SK-N-SH (cell line): ENCODE results near the gene GOLM1. TPM values are rescaled to one million over a fixed set of nuclear protein-coding genes. Genes with fewer than 3 reads are reported as not detected.

Source experiments
- CTCF ChIA-PET: fragments of 300-600, 350-600 bp; formaldehyde crosslinking; extraction: SDS; loops from one replicate; lab custom pipeline; 2021; lab: Yijun Ruan, JAX
- POLR2A ChIA-PET: fragments of 350-600 bp; sonication (Branson Sonifier 250); formaldehyde crosslinking; extraction: SDS; loops from one replicate; lab custom pipeline; 2020; ENCODE audit warnings: antibody characterized with exemption, inconsistent platforms; lab: Yijun Ruan, JAX
- DNase-seq: peaks from one replicate; pipeline ENCODE4 v3.0.0; 2012
- H2AFZ ChIP-seq: fragments of 200-600 bp; sonication (generic); 2 replicates; pipeline ENCODE4 v1.8.1; 2016; ENCODE audit warnings: antibody characterized with exemption, mild to moderate bottlenecking, low read depth
- H3F3A ChIP-seq: fragments of 200-600 bp; sonication (generic); replicated peaks from 2 replicates; pipeline ENCODE3; 2016; ENCODE audit warnings: antibody characterized with exemption, mild to moderate bottlenecking; ENCODE audit not compliant: insufficient read depth
- H3K27ac ChIP-seq, 2 experiments: fragments of 200-500 bp in 1 of 2; fragments of 200-600 bp in 1 of 2; sonication (Bioruptor generic) in 1 of 2; sonication (generic), shearing (Covaris generic) in 1 of 2; 2 replicates each; pipeline versions ENCODE4 v1.5.1 to v1.6.1; 2014 to 2016; ENCODE audit warnings: low read depth in 2 of 2, inconsistent platforms in 1 of 2, low read length in 1 of 2, mild to moderate bottlenecking in 1 of 2, mixed read lengths in 1 of 2
- H3K27me3 ChIP-seq: fragments of 200-600 bp; sonication (generic), shearing (Covaris generic); 2 replicates; pipeline ENCODE4 v1.6.1; 2016; ENCODE audit warnings: mixed run types; ENCODE audit not compliant: insufficient read depth
- H3K36me3 ChIP-seq, 2 experiments: fragments of 200-500 bp in 1 of 2; fragments of 200-600 bp in 1 of 2; sonication (Bioruptor generic) in 1 of 2; sonication (generic) in 1 of 2; replicated peaks in 1 of 2; 2 replicates each; pipeline versions ENCODE3 to v1.5.1; 2014 to 2016; ENCODE audit warnings: low read length in 1 of 2, mild to moderate bottlenecking in 1 of 2; ENCODE audit not compliant: insufficient read depth in 2 of 2, control insufficient read depth in 1 of 2
- H3K4me1 ChIP-seq, 2 experiments: fragments of 200-500 bp in 1 of 2; fragments of 200-600 bp in 1 of 2; sonication (Bioruptor generic) in 1 of 2; sonication (generic), shearing (Covaris generic) in 1 of 2; 2 replicates each; pipeline versions ENCODE4 v1.5.1 to v1.6.1; 2014 to 2016; ENCODE audit warnings: low read depth in 1 of 2, low read length in 1 of 2, mixed run types in 1 of 2; ENCODE audit not compliant: insufficient read depth in 2 of 2, control insufficient read depth in 1 of 2
- H3K4me2 ChIP-seq: fragments of 200-600 bp; sonication (generic), shearing (Covaris generic); 2 replicates; pipeline ENCODE4 v1.6.1; 2017; ENCODE audit warnings: mixed run types
- H3K4me3 ChIP-seq, 2 experiments: fragments of 200-500 bp in 1 of 2; fragments of 200-600 bp in 1 of 2; sonication (Bioruptor generic) in 1 of 2; sonication (generic), shearing (Covaris generic) in 1 of 2; 2 replicates each; pipeline versions ENCODE4 v1.5.1 to v1.8.1; 2014 to 2016; ENCODE audit warnings: low read depth in 2 of 2, inconsistent platforms in 1 of 2, low read length in 1 of 2, mild to moderate bottlenecking in 1 of 2, mixed read lengths in 1 of 2, moderate library complexity in 1 of 2
- H3K79me2 ChIP-seq: fragments of 200-600 bp; sonication (generic); 2 replicates; pipeline ENCODE4 v1.8.1; 2017; ENCODE audit warnings: mild to moderate bottlenecking; ENCODE audit not compliant: insufficient read depth
- H3K9ac ChIP-seq: fragments of 200-600 bp; sonication (generic); 2 replicates; pipeline ENCODE4 v1.6.1; 2017; ENCODE audit warnings: mixed run types
- H3K9me2 ChIP-seq: fragments of 200-600 bp; sonication (generic); 2 replicates; pipeline ENCODE4 v1.6.1; 2017; ENCODE audit warnings: mixed run types
- H3K9me3 ChIP-seq: fragments of 200-600 bp; sonication (generic); 2 replicates; pipeline ENCODE4 v1.6.1; 2017; ENCODE audit warnings: mixed run types, mild to moderate bottlenecking, moderate library complexity
- H4K20me1 ChIP-seq: fragments of 200-600 bp; sonication (generic); 2 replicates; pipeline ENCODE4 v1.6.1; 2017; ENCODE audit warnings: mild to moderate bottlenecking, mixed run types; ENCODE audit not compliant: insufficient read depth
- FOSL2 ChIP-seq: IDR thresholded peaks from 2 replicates; pipeline ENCODE4 v1.4.0; 2012; ENCODE audit warnings: low read depth, mild to moderate bottlenecking, moderate library complexity, borderline replicate concordance
- FOXM1 ChIP-seq: IDR thresholded peaks from 2 replicates; pipeline ENCODE4 v1.4.0; 2012; ENCODE audit warnings: low read depth, mild to moderate bottlenecking
- GATA2 ChIP-seq: sonication (generic); formaldehyde crosslinking; IDR thresholded peaks from 2 replicates; pipeline ENCODE4 v1.5.0; 2020; ENCODE audit warnings: mild to moderate bottlenecking, missing genetic modification reagents
- MXI1 ChIP-seq: IDR thresholded peaks from 2 replicates; pipeline ENCODE4 v1.6.1; 2012; ENCODE audit warnings: mild to moderate bottlenecking, low read depth, low read length, improper control_type of control experiment
- RAD21 ChIP-seq: IDR thresholded peaks from 2 replicates; pipeline ENCODE4 v1.6.1; 2012; ENCODE audit warnings: mild to moderate bottlenecking, low read length
- TAF1 ChIP-seq: IDR thresholded peaks from 2 replicates; pipeline ENCODE4 v1.6.1; 2012; ENCODE audit warnings: low read depth, mild to moderate bottlenecking, low read length, moderate library complexity, borderline replicate concordance
- YY1 ChIP-seq: IDR thresholded peaks from 2 replicates; pipeline ENCODE4 v1.4.0; 2012; ENCODE audit warnings: low read depth, mild to moderate bottlenecking
- WGBS: methylation state at CpG from one replicate; pipeline ENCODE4 v1.1.6; 2017; ENCODE audit warnings: low lambda C conversion rate; 5-methylcytosine and 5-hydroxymethylcytosine counted together
- polyA plus RNA-seq, 3 experiments: library from polyadenylated mRNA; depleted of rRNA; stranded (reverse); fragments of >200 nt; gene quantifications; 2 replicates each; pipeline ENCODE4 v1.2.3, GENCODE V29; 2012
- TF ChIP-seq, protein P1 (sequence below): fragments of 200-600 bp; sonication (generic); IDR thresholded peaks from 2 replicates; pipeline ENCODE4 v1.6.1; 2017; ENCODE audit warnings: antibody characterized with exemption, mild to moderate bottlenecking, moderate library complexity
- TF ChIP-seq, protein P2 (sequence below): IDR thresholded peaks from 2 replicates; pipeline ENCODE4 v1.6.1; 2012; ENCODE audit warnings: mild to moderate bottlenecking, low read depth, low read length, moderate library complexity
- TF ChIP-seq, protein P3 (sequence below): fragments of 150-350 bp; IDR thresholded peaks from 2 replicates; pipeline ENCODE4 v1.6.1; 2017; ENCODE audit warnings: antibody characterized with exemption, low read length, low read depth, borderline replicate concordance
- TF ChIP-seq, protein P4 (sequence below): IDR thresholded peaks from 2 replicates; pipeline ENCODE4 v1.4.0; 2012; ENCODE audit warnings: low read depth, borderline replicate concordance

Gene GOLM1
- polyA plus RNA-seq, 1 of the 3 experiments (the other 2 are of a cell fraction) = 69.8 TPM

DNA sequence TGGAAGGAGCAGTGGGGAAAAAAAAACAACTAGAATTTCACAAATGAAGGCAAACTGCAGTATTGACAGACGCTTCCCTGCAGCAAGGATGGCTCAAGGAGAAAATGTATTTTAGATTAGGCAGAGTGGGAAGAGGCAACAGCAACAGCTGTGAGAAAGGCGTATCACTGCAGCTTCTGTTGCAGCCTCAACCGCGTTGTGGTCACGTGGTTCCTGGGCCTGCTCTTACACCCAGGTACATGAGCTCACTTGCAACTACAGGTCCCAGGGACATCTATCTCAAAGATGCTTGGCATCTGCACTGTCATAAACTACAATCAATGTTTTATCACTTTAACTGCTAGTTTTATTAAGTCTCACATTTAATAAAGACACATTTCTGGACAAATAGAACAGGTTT lies 36.0 kb upstream of the GOLM1 start:
- H3K4me2 ChIP-seq = no peak overlapping the region
- no peak overlapping the region for H3K9ac ChIP-seq
- WGBS = 83% methylated on average over 5 of the region's 5 CpGs
- no peaks in the 10 kb centered on the region for H3K36me3 ChIP-seq
- H3F3A ChIP-seq = no peaks in the 10 kb centered on the region
- H3K27me3 ChIP-seq = no peaks in the 10 kb centered on the region
- H4K20me1 ChIP-seq = no peaks in the 10 kb centered on the region
- DNase-seq = no peak
- ChIA-PET POLR2A (no interaction called here), CTCF (interaction anchor here (0.6 to 1.6 kb wide), 2 partner anchors 8 to 270 kb away, joined by 3 to 4 read pairs; no protein-coding TSS in a partner anchor)
- H3K79me2 ChIP-seq = no peaks in the 10 kb centered on the region
- TF ChIP-seq FOSL2 (no peak), RAD21 (no peak), TAF1 (no peak), GATA2 (CRISPR knock-in tag) (no peak), YY1 (no peak)
- TF ChIP-seq, protein P1, sequence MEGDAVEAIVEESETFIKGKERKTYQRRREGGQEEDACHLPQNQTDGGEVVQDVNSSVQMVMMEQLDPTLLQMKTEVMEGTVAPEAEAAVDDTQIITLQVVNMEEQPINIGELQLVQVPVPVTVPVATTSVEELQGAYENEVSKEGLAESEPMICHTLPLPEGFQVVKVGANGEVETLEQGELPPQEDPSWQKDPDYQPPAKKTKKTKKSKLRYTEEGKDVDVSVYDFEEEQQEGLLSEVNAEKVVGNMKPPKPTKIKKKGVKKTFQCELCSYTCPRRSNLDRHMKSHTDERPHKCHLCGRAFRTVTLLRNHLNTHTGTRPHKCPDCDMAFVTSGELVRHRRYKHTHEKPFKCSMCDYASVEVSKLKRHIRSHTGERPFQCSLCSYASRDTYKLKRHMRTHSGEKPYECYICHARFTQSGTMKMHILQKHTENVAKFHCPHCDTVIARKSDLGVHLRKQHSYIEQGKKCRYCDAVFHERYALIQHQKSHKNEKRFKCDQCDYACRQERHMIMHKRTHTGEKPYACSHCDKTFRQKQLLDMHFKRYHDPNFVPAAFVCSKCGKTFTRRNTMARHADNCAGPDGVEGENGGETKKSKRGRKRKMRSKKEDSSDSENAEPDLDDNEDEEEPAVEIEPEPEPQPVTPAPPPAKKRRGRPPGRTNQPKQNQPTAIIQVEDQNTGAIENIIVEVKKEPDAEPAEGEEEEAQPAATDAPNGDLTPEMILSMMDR = no peak
- TF ChIP-seq, all 33 proteins: peak for 0
- Histone ChIP-seq H3K9me3 (no peaks in the 10 kb centered on the region), H3K4me3 (no peak overlapping the region), H3K4me1 (no peaks in the 10 kb centered on the region), H3K27ac (no peak overlapping the region), H2AFZ (no peak overlapping the region), H3K9me2 (no peaks in the 10 kb centered on the region)

DNA sequence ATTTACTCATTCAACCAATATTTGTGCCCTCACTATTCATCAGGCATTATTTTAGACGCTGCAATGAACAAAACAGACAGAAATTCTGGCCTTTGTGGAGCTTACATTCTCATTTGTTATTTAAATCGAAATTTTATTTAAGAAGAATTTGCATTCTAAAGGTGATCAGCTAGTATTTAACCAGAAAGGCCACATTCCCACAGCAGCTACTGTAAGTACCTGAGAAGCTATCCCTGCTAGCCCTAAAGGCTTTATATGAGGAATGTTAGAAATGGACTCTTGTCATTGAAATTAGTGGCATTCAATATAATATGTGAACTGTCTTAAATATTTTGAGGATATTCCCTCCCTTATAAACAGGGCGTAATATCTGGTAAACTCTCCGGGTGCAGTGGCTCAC lies 35.0 kb upstream of the GOLM1 start:
- no peak overlapping the region for H2AFZ ChIP-seq

More for the DNA sequence above, 35.0 kb upstream of the GOLM1 start:
- DNase-seq = no peak
- ChIA-PET CTCF (no interaction called here), POLR2A (no interaction called here)
- Histone ChIP-seq H3K27ac (no peak overlapping the region), H3K4me2 (no peak overlapping the region), H3K27me3 (no peaks in the 10 kb centered on the region), H3K9me3 (no peaks in the 10 kb centered on the region), H3K79me2 (no peaks in the 10 kb centered on the region), H4K20me1 (no peaks in the 10 kb centered on the region), H3F3A (no peaks in the 10 kb centered on the region), H3K36me3 (no peaks in the 10 kb centered on the region), H3K4me1 (no peaks in the 10 kb centered on the region), H3K9me2 (no peaks in the 10 kb centered on the region), H3K4me3 (no peak overlapping the region), H3K9ac (no peak overlapping the region)
- TF ChIP-seq FOXM1 (no peak), MXI1 (no peak)
- TF ChIP-seq, protein P2, sequence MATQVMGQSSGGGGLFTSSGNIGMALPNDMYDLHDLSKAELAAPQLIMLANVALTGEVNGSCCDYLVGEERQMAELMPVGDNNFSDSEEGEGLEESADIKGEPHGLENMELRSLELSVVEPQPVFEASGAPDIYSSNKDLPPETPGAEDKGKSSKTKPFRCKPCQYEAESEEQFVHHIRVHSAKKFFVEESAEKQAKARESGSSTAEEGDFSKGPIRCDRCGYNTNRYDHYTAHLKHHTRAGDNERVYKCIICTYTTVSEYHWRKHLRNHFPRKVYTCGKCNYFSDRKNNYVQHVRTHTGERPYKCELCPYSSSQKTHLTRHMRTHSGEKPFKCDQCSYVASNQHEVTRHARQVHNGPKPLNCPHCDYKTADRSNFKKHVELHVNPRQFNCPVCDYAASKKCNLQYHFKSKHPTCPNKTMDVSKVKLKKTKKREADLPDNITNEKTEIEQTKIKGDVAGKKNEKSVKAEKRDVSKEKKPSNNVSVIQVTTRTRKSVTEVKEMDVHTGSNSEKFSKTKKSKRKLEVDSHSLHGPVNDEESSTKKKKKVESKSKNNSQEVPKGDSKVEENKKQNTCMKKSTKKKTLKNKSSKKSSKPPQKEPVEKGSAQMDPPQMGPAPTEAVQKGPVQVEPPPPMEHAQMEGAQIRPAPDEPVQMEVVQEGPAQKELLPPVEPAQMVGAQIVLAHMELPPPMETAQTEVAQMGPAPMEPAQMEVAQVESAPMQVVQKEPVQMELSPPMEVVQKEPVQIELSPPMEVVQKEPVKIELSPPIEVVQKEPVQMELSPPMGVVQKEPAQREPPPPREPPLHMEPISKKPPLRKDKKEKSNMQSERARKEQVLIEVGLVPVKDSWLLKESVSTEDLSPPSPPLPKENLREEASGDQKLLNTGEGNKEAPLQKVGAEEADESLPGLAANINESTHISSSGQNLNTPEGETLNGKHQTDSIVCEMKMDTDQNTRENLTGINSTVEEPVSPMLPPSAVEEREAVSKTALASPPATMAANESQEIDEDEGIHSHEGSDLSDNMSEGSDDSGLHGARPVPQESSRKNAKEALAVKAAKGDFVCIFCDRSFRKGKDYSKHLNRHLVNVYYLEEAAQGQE = no peak
- TF ChIP-seq, protein P3, sequence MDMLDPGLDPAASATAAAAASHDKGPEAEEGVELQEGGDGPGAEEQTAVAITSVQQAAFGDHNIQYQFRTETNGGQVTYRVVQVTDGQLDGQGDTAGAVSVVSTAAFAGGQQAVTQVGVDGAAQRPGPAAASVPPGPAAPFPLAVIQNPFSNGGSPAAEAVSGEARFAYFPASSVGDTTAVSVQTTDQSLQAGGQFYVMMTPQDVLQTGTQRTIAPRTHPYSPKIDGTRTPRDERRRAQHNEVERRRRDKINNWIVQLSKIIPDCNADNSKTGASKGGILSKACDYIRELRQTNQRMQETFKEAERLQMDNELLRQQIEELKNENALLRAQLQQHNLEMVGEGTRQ = no peak
- TF ChIP-seq, protein P4, sequence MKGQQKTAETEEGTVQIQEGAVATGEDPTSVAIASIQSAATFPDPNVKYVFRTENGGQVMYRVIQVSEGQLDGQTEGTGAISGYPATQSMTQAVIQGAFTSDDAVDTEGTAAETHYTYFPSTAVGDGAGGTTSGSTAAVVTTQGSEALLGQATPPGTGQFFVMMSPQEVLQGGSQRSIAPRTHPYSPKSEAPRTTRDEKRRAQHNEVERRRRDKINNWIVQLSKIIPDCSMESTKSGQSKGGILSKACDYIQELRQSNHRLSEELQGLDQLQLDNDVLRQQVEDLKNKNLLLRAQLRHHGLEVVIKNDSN = no peak
- 33% methylated on average over 2 of the region's 4 CpGs for WGBS
